Endothelial cell of umbilical vein (primary cell): ENCODE measurements around the gene CCDC183.

ENCODE experiments used
- CTCF ChIP-seq, 2 donors: IDR thresholded peaks; 1 replicate in 1 of 2; 2 replicates in 1 of 2; pipeline ENCODE4 v1.5.1; 2011; ENCODE audit warnings: low read length in 2 of 2, mild to moderate bottlenecking in 2 of 2, moderate library complexity in 2 of 2, control low read depth in 1 of 2, inconsistent platforms in 1 of 2, low read depth in 1 of 2; ENCODE audit not compliant: insufficient read depth in 1 of 2; ENCODE audit errors: extremely low read depth in 1 of 2
- FOS ChIP-seq: IDR thresholded peaks from 2 replicates; pipeline ENCODE4 v1.6.1; 2011; ENCODE audit warnings: mild to moderate bottlenecking, low read length, moderate library complexity, borderline replicate concordance; ENCODE audit not compliant: insufficient read depth
- GATA2 ChIP-seq: IDR thresholded peaks from 2 replicates; pipeline ENCODE4 v1.7.0; 2011; ENCODE audit warnings: low read depth, mild to moderate bottlenecking, moderate library complexity, mixed read lengths, low read length; ENCODE audit not compliant: insufficient read length, insufficient read depth
- POLR2A ChIP-seq: IDR thresholded peaks from 2 replicates; pipeline ENCODE4 v1.6.1; 2012; ENCODE audit warnings: low read depth, mild to moderate bottlenecking, control low read depth, low read length
- POLR2AphosphoS5 ChIP-seq: IDR thresholded peaks from 2 replicates; pipeline ENCODE4 v1.6.1; 2012; ENCODE audit warnings: low read depth, mild to moderate bottlenecking, control low read depth, low read length, moderate library complexity; ENCODE audit not compliant: insufficient read depth

GRCh38 chr9:136775191-136775590 is 20.9 kb upstream of the CCDC183 start:
- TF ChIP-seq POLR2AphosphoS5 (no peak), GATA2 (no peak), CTCF (IDR thresholded peaks at IDR 0.05; ENCODE audit: extremely low read depth in 1 of 2, insufficient read depth in 1 of 2, low read depth in 1 of 2, low read length in 2 of 2) (no peak), POLR2A (no peak), FOS (no peak)
